Fibroblast of pulmonary artery (primary cell): ENCODE data around the gene NISCH.
A peak's percentile ranks its signal among the peaks of the same experiment; 100 is the strongest.

Source experiments
- DNase-seq: peaks from one replicate; pipeline ENCODE4 v3.0.0-alpha.2; 2010; ENCODE audit warnings: low read depth
- H3K4me3 ChIP-seq: replicated peaks from 2 replicates; pipeline ENCODE4 v1.5.1; 2011; ENCODE audit warnings: low read depth, mild to moderate bottlenecking, control low read depth, low read length, moderate library complexity
- CTCF ChIP-seq: IDR thresholded peaks from 2 replicates; pipeline ENCODE4 v1.5.1; 2011; ENCODE audit warnings: mild to moderate bottlenecking, control low read depth, low read length, inconsistent platforms; ENCODE audit errors: missing control alignments

NISCH gene

GRCh38 chr3:52455283-52456168 is at the start of gene NISCH:
Gene NISCH, plus strand, starts transcription at chr3:52455604. Its CDS starts 38 bp downstream, at chr3:52455642.
- TF ChIP-seq CTCF = no peak
- peak; percentile 69 for DNase-seq
- H3K4me3 ChIP-seq = peak within 1 kb of the TSS; percentile 89

- no peak for DNase-seq
- H3K4me3 ChIP-seq = no peak overlapping the region
- TF ChIP-seq CTCF = no peak
Measured at GRCh38 chr3:52406231-52406661, 49.2 kb upstream of the NISCH start.

GRCh38 chr3:52406791-52407510 is 48.5 kb upstream of the NISCH start:
- no peak overlapping the region for H3K4me3 ChIP-seq
- no peak for TF ChIP-seq CTCF
- no peak for DNase-seq

GRCh38 chr3:52407779-52408178 is 47.6 kb upstream of the NISCH start:
- DNase-seq = no peak
- TF ChIP-seq CTCF = no peak
- H3K4me3 ChIP-seq = no peak overlapping the region

- TF ChIP-seq CTCF = no peak
- H3K4me3 ChIP-seq = peak overlapping the region; percentile 98
- DNase-seq = no peak
Measured at GRCh38 chr3:52408466-52408865, 46.9 kb upstream of the NISCH start.

GRCh38 chr3:52415800-52416199 is 39.6 kb upstream of the NISCH start:
- DNase-seq = no peak
- no peak for TF ChIP-seq CTCF
- H3K4me3 ChIP-seq = no peak overlapping the region
